SU-DHL-6 (cell line): ENCODE results near the gene ZSWIM1.

Experiments
- EZH2phosphoT487 ChIP-seq: fragments of 200-600 bp; sonication (generic), shearing (Covaris generic); conservative IDR thresholded peaks from 2 replicates; pipeline ENCODE4 v1.6.1; 2018; ENCODE audit warnings: mild to moderate bottlenecking, antibody characterized with exemption, low read length, moderate library complexity, mixed read lengths
- TF ChIP-seq, protein P1 (sequence below): fragments of 200-600 bp; sonication (generic); IDR thresholded peaks from one replicate; pipeline ENCODE4 v1.5.1; 2017; ENCODE audit warnings: antibody characterized with exemption, mild to moderate bottlenecking, low read length, moderate library complexity; ENCODE audit not compliant: insufficient read depth, poor library complexity, severe bottlenecking

- TF ChIP-seq, protein P1, sequence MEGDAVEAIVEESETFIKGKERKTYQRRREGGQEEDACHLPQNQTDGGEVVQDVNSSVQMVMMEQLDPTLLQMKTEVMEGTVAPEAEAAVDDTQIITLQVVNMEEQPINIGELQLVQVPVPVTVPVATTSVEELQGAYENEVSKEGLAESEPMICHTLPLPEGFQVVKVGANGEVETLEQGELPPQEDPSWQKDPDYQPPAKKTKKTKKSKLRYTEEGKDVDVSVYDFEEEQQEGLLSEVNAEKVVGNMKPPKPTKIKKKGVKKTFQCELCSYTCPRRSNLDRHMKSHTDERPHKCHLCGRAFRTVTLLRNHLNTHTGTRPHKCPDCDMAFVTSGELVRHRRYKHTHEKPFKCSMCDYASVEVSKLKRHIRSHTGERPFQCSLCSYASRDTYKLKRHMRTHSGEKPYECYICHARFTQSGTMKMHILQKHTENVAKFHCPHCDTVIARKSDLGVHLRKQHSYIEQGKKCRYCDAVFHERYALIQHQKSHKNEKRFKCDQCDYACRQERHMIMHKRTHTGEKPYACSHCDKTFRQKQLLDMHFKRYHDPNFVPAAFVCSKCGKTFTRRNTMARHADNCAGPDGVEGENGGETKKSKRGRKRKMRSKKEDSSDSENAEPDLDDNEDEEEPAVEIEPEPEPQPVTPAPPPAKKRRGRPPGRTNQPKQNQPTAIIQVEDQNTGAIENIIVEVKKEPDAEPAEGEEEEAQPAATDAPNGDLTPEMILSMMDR, result no peak
- TF ChIP-seq EZH2phosphoT487, result no peak
These were observed 16.7 kb downstream of the ZSWIM1 start for GRCh38 chr20:45897692-45898091.
